Chondrocyte (in vitro differentiated cells): ENCODE measurements around the gene CXCR5. TPM values are rescaled to one million over a fixed set of nuclear protein-coding genes. Genes with fewer than 3 reads are reported as not detected.

ENCODE experiments used
- DNase-seq: peaks from one replicate; pipeline ENCODE4 v3.0.0; 2021; ENCODE audit warnings: mixed read lengths, low spot score
- H3K27ac Mint-ChIP-seq: one replicate; pipeline ENCODE4 v1.8.0; 2021; ENCODE audit warnings: mild to moderate bottlenecking, moderate library complexity, mixed read lengths; ENCODE audit not compliant: unreplicated experiment
- H3K27me3 Mint-ChIP-seq: 2 replicates; pipeline ENCODE4 v1.8.0; 2021; ENCODE audit warnings: low read depth, mixed read lengths
- H3K36me3 Mint-ChIP-seq: 2 replicates; pipeline ENCODE4 v1.8.0; 2021; ENCODE audit warnings: low read depth, mixed read lengths
- H3K4me1 Mint-ChIP-seq: 2 replicates; pipeline ENCODE4 v1.8.0; 2021; ENCODE audit warnings: low read depth, mild to moderate bottlenecking, mixed read lengths
- H3K4me3 Mint-ChIP-seq: one replicate; pipeline ENCODE4 v1.8.0; 2021; ENCODE audit warnings: mild to moderate bottlenecking, moderate library complexity, mixed read lengths; ENCODE audit not compliant: unreplicated experiment
- H3K9me3 Mint-ChIP-seq: 2 replicates; pipeline ENCODE4 v1.8.0; 2021; ENCODE audit warnings: low read depth, mixed read lengths
- total RNA-seq: library from RNA; stranded (reverse); gene quantifications from 3 replicates; pipeline ENCODE4 v1.2.1, GENCODE V29; 2021
- TF ChIP-seq, protein P1 (sequence below): fragments of 200-600 bp; sonication (generic); IDR thresholded peaks from 2 replicates; pipeline ENCODE4 v1.5.0; 2021; ENCODE audit warnings: antibody characterized with exemption, mild to moderate bottlenecking, moderate library complexity

CXCR5 gene
- total RNA-seq, 1 donor from 2014 or later: 0.07 TPM

DNA sequence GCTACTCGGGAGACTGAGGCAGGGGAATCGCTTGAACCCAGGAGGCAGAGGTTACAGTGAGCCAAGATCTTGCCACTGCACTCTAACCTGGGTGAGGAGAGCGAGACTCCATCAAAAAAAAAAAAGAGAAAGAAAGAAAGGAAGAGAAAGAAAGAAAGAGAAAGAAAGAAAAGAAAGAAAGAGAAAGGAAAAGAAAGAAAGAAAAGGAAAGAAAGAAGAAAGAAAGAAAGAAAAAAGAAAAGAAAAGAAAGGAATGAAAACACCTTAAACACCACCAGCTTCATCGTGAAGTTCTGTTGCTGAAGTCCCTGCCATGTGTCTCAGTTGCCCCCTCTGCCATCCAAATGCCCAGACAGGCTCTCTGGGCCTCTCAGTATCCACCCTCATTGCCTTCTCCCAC, 9.9 kb upstream of the CXCR5 start:
- no peaks in the 10 kb centered on the region for H3K9me3 Mint-ChIP-seq
- no peaks in the 10 kb centered on the region for H3K27me3 Mint-ChIP-seq
- peaks cover 16% of the 10 kb centered on the region for H3K4me1 Mint-ChIP-seq
- H3K4me3 Mint-ChIP-seq: no peak overlapping the region
- H3K27ac Mint-ChIP-seq: no peak overlapping the region
- DNase-seq: no peak
- TF ChIP-seq, protein P1, sequence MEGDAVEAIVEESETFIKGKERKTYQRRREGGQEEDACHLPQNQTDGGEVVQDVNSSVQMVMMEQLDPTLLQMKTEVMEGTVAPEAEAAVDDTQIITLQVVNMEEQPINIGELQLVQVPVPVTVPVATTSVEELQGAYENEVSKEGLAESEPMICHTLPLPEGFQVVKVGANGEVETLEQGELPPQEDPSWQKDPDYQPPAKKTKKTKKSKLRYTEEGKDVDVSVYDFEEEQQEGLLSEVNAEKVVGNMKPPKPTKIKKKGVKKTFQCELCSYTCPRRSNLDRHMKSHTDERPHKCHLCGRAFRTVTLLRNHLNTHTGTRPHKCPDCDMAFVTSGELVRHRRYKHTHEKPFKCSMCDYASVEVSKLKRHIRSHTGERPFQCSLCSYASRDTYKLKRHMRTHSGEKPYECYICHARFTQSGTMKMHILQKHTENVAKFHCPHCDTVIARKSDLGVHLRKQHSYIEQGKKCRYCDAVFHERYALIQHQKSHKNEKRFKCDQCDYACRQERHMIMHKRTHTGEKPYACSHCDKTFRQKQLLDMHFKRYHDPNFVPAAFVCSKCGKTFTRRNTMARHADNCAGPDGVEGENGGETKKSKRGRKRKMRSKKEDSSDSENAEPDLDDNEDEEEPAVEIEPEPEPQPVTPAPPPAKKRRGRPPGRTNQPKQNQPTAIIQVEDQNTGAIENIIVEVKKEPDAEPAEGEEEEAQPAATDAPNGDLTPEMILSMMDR: no peak
- no peaks in the 10 kb centered on the region for H3K36me3 Mint-ChIP-seq

- Mint-ChIP-seq H3K27ac (no peak overlapping the region), H3K9me3 (no peaks in the 10 kb centered on the region), H3K4me3 (no peak overlapping the region), H3K4me1 (peaks cover 3% of the 10 kb centered on the region), H3K27me3 (no peaks in the 10 kb centered on the region), H3K36me3 (peaks cover 2% of the 10 kb centered on the region)
- TF ChIP-seq, protein P1: no peak
- no peak for DNase-seq
Measured at GRCh38 chr11:118876286-118876685, 7.4 kb upstream of the CXCR5 start.

GRCh38 chr11:118877487-118878162, 6.1 kb upstream of the CXCR5 start:
- DNase-seq: no peak
- Mint-ChIP-seq H3K27ac (no peak overlapping the region), H3K4me1 (peaks cover 11% of the 10 kb centered on the region), H3K4me3 (no peak overlapping the region), H3K36me3 (peaks cover 2% of the 10 kb centered on the region), H3K27me3 (no peaks in the 10 kb centered on the region), H3K9me3 (no peaks in the 10 kb centered on the region)
- TF ChIP-seq, protein P1: no peak

GRCh38 chr11:118878163-118878563, 5.5 kb upstream of the CXCR5 start:
- no peak overlapping the region for H3K4me3 Mint-ChIP-seq
- TF ChIP-seq, protein P1: no peak

GRCh38 chr11:118881228-118881627, 2.5 kb upstream of the CXCR5 start:
- Mint-ChIP-seq H3K27ac (no peak overlapping the region), H3K4me3 (no peak overlapping the region), H3K27me3 (no peaks in the 10 kb centered on the region), H3K9me3 (no peaks in the 10 kb centered on the region), H3K36me3 (peaks cover 2% of the 10 kb centered on the region), H3K4me1 (peaks cover 41% of the 10 kb centered on the region)
- TF ChIP-seq, protein P1: no peak
- no peak for DNase-seq

More at GRCh38 chr11:118878163-118878563, 5.5 kb upstream of the CXCR5 start:
- no peaks in the 10 kb centered on the region for H3K9me3 Mint-ChIP-seq
- DNase-seq: no peak
- no peaks in the 10 kb centered on the region for H3K27me3 Mint-ChIP-seq
- H3K4me1 Mint-ChIP-seq: peaks cover 16% of the 10 kb centered on the region
- no peak overlapping the region for H3K27ac Mint-ChIP-seq
- peaks cover 2% of the 10 kb centered on the region for H3K36me3 Mint-ChIP-seq
